SHP77 (cell line): ENCODE data around the gene RNGTT.
"Not testable (repeated sequence)": the region's sequence is repeated elsewhere in the genome, so short reads cannot be mapped to it uniquely, and the experiment has no call there.

Experiments
- DNase-seq, 2 experiments: peaks; one replicate each; lab custom pipeline; 2025; lab: John Stamatoyannopoulos, UW

The RNGTT gene

DNA sequence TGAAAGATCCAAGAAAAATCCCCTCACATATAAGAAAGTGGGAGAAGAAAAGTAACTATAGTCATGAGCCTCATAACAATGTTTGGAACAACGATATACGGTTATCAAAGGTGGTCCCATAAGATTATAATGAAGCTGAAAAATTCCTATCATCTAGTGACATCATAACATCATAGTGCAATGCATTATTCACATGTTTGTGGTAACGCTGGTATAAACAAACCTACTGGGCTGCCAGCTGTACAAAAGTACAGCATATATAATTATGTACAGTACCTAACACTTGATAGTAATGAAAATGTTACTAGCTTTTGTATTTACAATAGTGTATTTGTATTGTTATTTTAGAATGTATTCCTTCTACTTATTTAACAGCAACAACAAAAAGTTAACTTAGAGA is 240.7 kb downstream of the RNGTT start:
- no peak for DNase-seq

- not testable (repeated sequence) for DNase-seq
Observed at GRCh38 chr6:88716399-88716798, 247.0 kb downstream of the RNGTT start.

GRCh38 chr6:88712243-88712936 is 251.0 kb downstream of the RNGTT start:
- DNase-seq, result no peak

GRCh38 chr6:88709819-88710246 is 253.6 kb downstream of the RNGTT start:
- no peak for DNase-seq

DNA sequence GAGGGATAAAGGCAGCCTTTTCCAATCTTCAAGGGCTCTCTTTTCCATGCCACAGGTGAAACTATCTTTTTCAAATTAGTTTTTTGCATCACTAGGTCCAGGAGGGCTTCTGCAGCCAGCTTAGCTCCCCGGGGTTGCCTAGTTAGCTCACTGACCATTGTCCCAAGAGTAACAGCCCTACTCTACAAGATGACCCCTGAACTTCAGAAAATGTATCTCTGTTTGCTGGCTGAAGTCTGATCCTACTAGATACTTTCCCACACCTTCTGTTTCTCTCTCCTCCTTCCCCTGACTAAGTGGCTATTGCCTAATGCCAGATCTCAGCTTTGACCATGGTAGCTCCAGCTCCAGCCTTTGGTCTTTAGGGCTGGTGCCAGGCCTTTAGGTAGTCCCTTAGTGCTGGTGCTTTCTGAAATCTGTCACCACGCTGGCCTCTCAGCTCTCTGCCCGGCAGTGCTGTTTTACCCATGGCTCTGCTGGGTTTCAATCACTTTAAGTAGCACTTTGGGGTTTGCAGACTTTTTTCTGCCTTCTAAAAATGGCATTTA is 255.1 kb downstream of the RNGTT start:
- DNase-seq, result no peak

DNA sequence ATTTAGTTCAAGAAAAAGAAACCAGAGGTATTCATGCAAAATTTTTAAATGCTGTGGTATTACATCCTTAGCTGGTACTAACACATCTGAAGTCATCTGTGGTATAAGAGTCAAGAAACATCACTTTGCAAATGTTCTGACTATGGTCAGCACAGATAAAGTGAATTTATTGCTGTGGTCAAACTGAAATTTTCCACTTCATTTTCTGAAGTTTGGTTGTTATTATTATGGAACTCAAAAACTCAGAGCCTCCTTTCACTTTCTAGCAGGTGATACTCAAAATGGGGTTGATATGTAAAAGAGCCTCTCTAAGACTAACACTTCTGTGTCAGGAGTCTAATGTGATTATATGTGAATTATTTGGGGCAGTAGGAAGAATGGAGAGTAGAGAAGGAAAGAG is 257.8 kb downstream of the RNGTT start:
- DNase-seq, result no peak

GRCh38 chr6:88704980-88705379 is 258.4 kb downstream of the RNGTT start:
- no peak for DNase-seq

DNA sequence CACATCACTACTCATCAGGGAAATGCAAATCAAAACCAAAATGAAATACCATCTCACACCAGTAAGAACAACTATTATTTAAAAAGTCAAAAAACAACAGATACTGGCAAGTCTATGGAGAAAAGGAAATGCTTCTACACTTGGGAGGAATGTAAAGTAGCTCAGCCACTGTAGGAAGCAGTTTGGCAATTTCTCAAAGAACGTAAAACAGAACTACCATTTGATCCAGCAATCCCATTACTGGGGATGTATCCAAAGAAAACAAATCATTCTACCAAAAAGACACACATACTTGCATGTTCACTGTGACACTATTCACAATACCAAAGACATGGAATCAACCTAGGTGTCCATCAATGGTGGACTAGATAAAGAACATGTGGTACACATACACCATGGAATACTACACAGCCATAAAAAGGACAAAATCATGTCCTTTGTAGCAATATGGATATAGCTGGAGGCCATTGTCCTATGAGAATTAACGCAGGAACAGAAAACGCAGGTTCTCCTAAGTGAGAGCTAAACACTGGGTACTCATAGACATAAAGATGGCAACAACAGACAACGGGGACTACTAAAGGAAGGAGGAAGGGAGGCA is 260.4 kb downstream of the RNGTT start:
- no peak for DNase-seq

DNA sequence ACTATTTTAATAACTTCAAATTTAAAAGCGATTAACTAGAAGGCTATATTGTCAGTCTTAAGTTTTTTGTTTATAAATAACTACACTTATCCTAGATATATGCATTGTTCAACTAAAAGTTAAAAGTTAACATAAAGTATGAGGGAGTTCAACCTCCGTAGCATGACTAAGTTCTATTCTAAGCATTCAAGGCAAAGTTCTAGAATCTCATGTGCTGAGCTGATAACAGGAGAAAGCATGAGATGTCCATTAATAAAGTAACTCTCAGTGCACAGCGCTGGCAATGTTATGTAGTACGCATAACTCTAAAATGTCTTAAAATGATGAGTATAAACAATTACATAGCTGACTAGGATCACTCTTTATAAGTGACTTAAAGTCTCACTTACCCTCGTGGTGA is 264.8 kb downstream of the RNGTT start:
- DNase-seq, result no peak

DNA sequence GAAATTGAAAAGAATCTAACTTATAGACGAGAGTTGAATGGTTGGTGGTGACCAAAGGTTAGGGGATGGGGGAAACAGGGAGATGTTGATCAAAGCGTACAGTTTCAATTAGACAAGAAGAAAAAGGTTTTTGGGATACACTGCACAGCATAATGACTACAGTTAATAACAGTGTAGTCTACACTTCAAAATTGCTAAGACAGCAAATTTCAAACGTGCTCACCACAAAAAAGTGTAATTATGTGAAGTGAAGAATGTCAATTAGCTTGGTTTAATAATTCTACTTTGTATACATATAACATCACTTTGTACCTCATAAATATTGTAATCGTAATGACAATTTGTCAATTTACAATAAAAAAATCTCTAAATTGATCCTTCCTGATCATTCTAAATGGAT is 267.5 kb downstream of the RNGTT start:
- no peak for DNase-seq

- DNase-seq, result no peak
Observed at GRCh38 chr6:88683734-88684133, 279.7 kb downstream of the RNGTT start.

- no peak for DNase-seq
Observed at GRCh38 chr6:88680654-88681053, 282.8 kb downstream of the RNGTT start.

DNA sequence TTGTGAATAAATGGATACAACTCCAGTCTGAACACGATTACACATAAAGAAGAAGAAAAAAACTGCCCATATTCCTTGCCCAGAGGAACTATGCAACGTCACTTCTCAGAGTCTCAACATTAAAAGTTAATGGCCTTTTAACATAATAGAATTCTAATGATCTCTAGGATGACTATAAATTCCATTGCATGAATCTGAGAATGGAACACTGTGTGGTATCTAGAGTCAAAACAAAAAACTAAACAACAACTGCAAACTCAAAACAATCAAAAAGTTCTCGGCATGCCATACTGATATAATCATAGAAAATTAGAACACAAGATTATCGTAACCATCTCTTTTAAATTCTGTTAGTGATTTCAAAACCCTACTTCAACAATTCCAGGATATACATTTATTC is 283.6 kb downstream of the RNGTT start:
- no peak for DNase-seq

DNA sequence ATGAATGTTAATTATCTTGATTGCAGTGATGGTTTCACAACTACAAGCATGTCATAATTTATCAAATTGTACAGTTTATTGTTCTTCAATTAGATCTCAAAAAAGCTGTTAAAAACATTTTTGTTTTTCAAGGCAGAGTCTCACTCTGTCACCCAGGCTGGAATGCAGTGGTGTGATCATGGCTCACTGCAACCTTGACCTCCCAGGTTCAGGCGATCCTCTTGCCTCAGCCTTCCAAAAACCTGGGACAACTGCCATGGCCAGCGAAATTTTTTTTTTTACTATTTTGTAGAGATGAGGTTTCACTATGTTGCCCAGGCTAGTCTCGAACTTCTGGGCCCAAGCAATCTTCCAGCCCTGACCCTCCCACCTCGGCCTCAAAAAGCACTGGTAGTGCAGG is 286.1 kb downstream of the RNGTT start:
- no peak for DNase-seq

DNA sequence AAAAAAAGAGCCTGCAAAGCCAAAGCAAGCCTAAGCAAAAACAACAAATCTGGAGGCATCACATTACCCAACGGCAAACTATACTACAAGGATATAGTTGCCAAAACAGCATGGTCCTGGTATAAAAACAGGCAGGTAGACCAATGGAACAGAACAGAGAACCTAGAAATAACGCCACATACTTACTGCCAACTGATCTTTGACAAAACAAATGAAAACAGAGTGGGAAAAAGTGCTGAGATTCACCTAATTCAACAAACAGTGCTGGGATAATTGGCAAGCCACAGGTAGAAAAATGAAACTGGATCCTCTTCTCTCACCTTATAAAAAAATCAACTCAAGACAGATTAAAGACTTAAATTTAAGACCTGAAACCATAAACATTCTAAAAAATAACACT is 291.8 kb downstream of the RNGTT start:
- no peak for DNase-seq

DNA sequence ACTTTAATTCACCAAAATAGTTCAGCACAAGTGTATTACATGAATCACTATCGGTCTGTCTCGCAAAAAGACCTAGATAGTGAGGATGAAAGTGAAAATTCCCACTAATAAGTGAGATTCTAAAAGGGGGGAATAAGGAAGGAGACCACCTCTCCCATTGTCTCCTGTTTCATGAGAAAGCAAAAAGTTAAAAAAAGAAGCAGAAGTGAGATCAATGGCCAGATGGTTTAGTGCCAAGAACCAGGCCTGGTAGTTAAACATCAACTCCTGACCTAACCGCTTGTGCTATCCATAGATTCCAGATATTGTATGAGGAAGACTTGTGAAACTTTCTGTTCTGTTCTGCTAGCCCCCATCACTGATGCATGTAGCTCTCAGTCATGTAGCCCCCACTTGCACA is 293.0 kb downstream of the RNGTT start:
- DNase-seq, result no peak

DNA sequence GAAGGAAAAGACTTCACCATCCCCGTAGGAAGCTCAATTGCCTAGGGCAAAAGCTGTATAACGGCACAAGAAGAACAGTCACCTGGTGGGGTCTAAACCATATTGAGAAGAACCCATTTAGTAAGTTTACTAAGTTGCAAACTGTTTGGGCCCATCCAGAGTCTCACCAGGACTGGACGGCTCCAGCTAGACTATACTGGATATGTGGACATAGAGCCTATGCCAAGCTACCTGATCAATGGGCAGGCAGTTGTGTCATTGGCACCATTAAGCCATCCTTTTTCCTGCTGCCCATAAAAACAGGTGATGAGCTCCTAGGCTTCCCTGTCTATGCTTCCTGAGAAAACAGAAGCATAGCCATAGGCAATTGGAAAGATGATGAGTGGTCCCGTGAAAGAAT is 293.9 kb downstream of the RNGTT start:
- no peak for DNase-seq

DNA sequence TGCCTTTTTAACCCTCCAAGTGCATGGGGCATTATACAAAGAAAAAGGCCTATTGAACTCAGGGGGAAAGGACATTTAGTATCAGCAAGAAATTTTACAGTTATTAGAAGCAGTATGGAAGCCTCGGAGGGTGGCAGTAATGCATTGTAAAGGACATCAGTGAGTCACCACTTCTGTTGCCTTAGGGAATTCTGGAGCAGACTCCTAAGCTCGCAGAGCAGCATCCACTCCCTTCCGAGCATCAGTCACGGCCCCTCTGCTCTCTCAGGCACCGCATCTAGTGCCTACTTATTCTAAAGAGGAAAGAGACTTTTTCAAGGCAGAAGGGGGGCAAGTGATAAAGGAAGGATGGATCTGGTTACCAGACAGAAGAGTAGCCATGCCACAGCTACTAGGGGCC is 296.5 kb downstream of the RNGTT start:
- DNase-seq, result no peak

DNA sequence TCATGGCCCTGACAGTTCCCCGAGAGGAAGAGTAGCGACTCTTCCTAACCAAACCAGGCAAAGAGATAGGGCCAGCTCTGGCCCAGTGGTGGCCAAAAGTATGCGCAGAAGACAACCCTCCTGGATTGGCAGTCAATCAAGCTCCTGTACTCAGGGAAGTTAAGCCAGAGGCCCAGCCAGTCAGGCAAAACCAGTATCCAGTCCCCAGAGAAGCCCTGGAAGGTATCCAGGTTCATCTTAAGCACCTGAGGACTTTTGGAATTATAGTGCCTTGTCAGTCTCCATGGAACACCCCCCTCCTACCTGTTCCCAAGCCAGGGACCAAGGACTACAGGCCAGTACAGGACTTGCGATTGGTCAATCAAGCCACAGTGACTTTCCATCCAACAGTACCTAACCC is 298.3 kb downstream of the RNGTT start:
- no peak for DNase-seq

DNA sequence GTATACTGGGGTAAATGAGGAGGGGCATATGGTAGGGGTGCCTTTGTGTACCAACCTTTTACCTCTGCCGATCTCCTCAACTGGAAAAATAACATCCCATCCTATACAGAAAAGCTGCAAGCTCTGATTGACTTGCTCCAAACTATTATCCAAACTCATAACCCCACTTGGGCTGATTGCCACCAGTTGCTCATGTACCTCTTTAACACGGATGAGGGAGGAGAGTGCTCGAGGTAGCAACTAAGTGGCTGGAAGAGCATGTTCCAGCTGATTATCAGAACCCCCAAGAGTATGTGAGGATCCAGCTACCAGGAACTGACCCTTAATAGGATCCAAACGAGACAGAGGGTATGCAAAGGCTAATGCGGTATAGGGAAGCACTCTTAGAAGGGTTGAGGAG is 299.6 kb downstream of the RNGTT start:
- DNase-seq, result no peak

- DNase-seq, result no peak
Observed at GRCh38 chr6:88662653-88663174, 300.7 kb downstream of the RNGTT start.

DNA sequence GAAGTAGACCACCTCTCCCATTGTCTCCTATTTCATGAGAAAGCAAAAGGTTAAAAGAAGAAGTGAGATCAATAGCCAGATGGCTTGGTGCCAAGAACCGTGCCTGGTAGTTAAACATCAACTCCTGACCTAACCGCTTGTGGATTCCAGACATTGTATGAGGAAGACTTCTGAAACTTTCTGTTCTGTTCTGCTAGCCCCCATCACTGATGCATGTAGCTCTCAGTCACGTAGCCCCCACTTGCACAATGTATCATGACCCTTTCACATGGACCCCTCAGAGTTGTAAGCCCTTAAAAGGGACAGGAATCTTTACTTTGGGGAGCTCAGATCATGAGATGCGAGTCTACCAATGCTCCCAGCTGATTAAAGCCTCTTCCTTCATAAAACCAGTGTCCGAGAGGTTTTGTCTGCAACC is 301.2 kb downstream of the RNGTT start:
- DNase-seq, result peak; percentile 3

DNA sequence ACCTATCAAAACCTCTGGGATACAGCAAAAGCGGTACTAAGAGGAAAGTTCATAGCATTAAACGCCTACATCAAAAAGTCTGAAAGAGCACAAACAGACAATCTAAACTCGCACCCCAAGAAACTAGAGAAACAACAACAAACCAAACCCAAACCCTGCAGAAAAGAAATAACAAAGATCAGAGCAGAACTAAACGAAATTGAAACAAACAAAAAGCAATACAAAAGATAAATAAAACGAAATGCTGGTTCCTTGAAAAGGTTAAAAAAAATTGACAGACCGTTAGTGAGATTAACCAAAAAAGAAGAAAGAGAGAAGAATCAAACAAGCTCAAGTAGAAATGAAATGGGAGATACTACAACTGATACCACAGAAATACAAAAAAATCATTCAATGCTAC is 302.3 kb downstream of the RNGTT start:
- no peak for DNase-seq

DNA sequence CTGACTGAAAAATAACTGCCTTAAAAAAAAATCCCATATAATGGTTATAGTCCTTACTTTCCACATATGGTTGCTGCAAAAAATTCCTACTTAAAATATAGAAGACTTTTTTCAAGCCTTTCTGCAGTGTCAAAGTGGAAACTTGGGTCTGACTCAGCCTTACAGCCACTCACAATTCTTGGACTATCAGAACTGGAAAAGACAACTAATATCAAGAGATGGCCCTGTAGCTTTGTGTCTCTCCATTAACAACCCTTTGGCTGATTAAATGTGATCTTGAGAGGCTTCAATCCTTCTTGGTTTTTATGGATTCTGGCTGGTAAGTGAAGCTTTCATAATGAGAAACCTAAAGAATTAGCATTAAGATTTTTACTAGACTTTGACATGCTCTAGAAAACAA is 307.8 kb downstream of the RNGTT start:
- no peak for DNase-seq
